Thymus (tissue), 11 donors: ENCODE results near the gene ATN1. TPM values are rescaled to one million over a fixed set of nuclear protein-coding genes. Genes with fewer than 3 reads are reported as not detected.

Experiments
- DNase-seq, 9 donors: peaks; one replicate each; pipeline ENCODE4 v3.0.0-alpha.2; 2013; ENCODE audit warnings: low spot score in 9 of 9, low read depth in 6 of 9, missing footprints in 1 of 9
- H3K27ac ChIP-seq, 2 donors: one replicate each; pipeline ENCODE4 v1.5.1; 2013; ENCODE audit warnings: control low read depth in 1 of 2, low read depth in 1 of 2, low read length in 1 of 2, mild to moderate bottlenecking in 1 of 2, moderate library complexity in 1 of 2
- H3K27me3 ChIP-seq, 2 donors: one replicate each; pipeline ENCODE4 v1.5.1; 2013; ENCODE audit warnings: low read length in 1 of 2; ENCODE audit not compliant: control insufficient read depth in 2 of 2, insufficient read depth in 1 of 2
- H3K36me3 ChIP-seq, 2 donors: one replicate each; pipeline ENCODE4 v1.5.1; 2013; ENCODE audit warnings: low read length in 1 of 2, mild to moderate bottlenecking in 1 of 2, moderate library complexity in 1 of 2; ENCODE audit not compliant: control insufficient read depth in 2 of 2, insufficient read depth in 2 of 2
- H3K4me1 ChIP-seq, 2 donors: one replicate each; pipeline ENCODE4 v1.5.1; 2013; ENCODE audit warnings: low read length in 2 of 2; ENCODE audit not compliant: control insufficient read depth in 2 of 2, insufficient read depth in 2 of 2
- H3K4me3 ChIP-seq, 2 donors: one replicate each; pipeline ENCODE4 v1.5.1; 2013; ENCODE audit warnings: low read length in 2 of 2, control low read depth in 1 of 2, mild to moderate bottlenecking in 1 of 2
- H3K9me3 ChIP-seq, 2 donors: one replicate each; pipeline ENCODE4 v1.5.1; 2013; ENCODE audit warnings: low read length in 1 of 2, mild to moderate bottlenecking in 1 of 2; ENCODE audit not compliant: control insufficient read depth in 2 of 2, insufficient read depth in 1 of 2
- whole genome bisulfite sequencing: extraction: QIAGEN DNeasy Blood & Tissue Kit; methylation state at CpG from one replicate; pipeline ENCODE4 v1.1.7; 2013; 5-methylcytosine and 5-hydroxymethylcytosine counted together
- polyA plus RNA-seq: library from polyadenylated mRNA; stranded (reverse); fragments of 200-250 nt; gene quantifications from one replicate; pipeline ENCODE4 v1.2.3, GENCODE V29; 2013
- total RNA-seq: library from RNA; stranded (reverse); fragments of 120-200 nt; gene quantifications from one replicate; pipeline ENCODE4 v1.2.4, GENCODE V29; 2013
- donor health status: healthy.

The ATN1 gene
- total and polyA plus RNA-seq, 2 donors = 1.6 to 30.3 TPM

DNA sequence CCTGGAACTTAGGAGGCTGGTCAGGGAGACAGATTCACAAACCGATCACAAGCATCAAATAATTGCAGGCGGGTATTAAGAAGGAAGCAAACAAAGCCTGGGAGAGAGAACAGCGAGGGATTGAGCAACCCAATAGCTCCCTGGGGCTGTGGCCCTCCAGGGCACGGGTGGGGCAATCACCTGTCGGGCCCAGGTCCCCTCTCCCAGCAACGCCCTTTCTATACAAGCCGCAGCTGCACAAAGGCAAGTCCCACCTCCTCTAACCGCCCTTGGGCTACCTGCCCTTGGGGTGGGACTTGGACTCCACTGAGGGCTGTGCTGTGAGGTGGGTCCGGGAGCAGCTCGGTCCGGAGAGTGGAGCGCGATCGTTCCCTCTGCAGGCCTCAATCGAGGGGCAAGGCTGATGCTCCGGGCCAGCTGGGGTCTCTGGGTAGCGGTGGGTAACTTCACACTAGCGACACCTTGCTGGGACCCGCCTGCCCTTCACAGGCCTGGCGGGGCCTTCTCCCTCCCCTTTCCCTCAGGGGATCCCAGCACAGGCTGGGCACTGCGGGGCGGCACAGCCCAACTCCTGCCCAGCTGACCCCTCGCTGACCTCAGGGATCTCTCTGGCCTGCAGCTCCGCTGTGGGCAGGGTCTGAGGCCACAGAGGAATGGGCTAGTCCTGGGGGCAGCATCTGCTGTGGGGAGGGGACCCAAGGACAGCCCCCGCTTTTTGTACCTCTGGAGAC lies 34.7 kb downstream of the ATN1 start:
- peak overlapping the region; percentile 69 to 76 for H3K27ac ChIP-seq
- peak overlapping the region in 1 of 2 donors; percentile 20 for H3K4me3 ChIP-seq
- H3K9me3 ChIP-seq = peaks cover 0 to 7% of the 10 kb centered on the region in 2 donors
- H3K27me3 ChIP-seq = no peaks in the 10 kb centered on the region
- peaks cover 59 to 81% of the 10 kb centered on the region in 2 donors for H3K36me3 ChIP-seq
- DNase-seq = no peak
- H3K4me1 ChIP-seq = peaks cover 41 to 81% of the 10 kb centered on the region in 2 donors
- WGBS = 83% methylated on average over 25 of the region's 25 CpGs

DNA sequence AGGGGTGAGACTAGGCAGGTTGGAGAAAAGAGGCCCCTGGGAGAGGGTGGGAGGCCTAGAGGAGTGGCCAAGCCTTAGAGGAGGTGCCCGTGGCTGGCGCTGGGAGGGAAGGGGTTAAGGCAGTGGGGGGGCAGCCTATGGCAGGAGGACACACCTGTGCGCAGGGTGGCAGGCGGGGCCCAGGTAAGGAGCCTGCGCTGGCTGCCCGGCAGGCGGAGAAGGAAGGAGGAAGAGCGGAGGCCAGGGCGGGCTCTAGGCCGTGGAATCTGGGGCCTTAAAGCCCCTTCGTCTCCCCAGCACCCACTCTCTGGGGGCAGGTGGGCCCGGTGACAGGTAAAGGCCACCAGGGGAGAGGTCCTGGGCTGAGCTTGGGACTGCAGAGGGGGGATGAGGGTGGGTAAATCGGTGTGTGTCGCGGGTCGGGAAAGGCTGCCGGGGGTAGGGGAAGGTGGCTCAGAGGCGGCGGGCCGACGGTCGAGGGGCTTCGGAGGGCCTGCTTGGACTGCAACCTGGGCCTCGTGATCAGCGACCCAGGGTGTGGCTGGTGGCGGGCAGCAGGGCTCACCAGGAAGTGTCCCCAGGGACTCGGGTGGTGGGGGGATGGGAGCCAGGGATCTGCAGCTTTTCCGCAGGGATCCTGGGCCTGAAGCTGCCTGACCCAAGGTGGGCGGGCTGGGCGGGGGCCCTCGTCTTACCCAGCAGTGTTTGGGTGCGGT lies 35.4 kb downstream of the ATN1 start:
- peak overlapping the region; percentile 76 to 80 for H3K27ac ChIP-seq
- DNase-seq = no peak
- H3K9me3 ChIP-seq = peaks cover 0 to 7% of the 10 kb centered on the region in 2 donors
- peak overlapping the region; percentile 31 to 41 for H3K4me3 ChIP-seq
- peaks cover 34 to 74% of the 10 kb centered on the region in 2 donors for H3K4me1 ChIP-seq
- peaks cover 59 to 81% of the 10 kb centered on the region in 2 donors for H3K36me3 ChIP-seq
- no peaks in the 10 kb centered on the region for H3K27me3 ChIP-seq
- WGBS = 95% methylated on average over 32 of the region's 32 CpGs

DNA sequence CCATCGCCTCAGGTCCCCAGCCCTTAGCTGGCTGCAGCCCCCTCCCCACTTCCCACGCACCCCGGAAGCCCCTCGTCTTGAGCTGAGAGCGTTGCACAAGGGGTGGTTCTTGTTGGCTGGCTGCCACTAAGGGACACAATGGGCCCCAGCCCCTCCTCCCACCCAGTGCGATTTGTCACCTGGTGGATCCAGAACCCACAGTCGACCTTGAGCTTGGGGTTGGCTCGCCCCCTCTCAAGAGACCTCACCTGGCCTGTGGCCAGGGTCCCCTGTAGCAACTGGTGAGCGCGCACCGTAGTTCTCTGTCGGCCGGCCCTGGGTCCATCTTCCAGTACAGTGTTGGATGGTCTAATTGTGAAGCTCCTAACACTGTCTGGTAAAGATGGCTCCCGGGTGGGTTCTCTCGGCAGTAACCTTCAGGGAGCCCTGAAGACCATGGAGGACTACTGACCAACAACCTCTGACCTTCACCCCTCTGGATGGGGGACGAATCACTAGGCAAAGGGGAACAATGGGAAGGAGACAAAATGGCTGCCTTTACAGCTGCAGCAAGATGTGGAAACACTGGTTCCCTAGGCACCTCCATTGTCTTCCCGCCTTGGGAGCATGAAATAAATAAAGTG lies 36.1 kb downstream of the ATN1 start:
- peaks cover 59 to 81% of the 10 kb centered on the region in 2 donors for H3K36me3 ChIP-seq
- peaks cover 28 to 72% of the 10 kb centered on the region in 2 donors for H3K4me1 ChIP-seq
- peak overlapping the region; percentile 15 to 38 for H3K27ac ChIP-seq
- DNase-seq = no peak
- H3K9me3 ChIP-seq = peaks cover 0 to 7% of the 10 kb centered on the region in 2 donors
- peak overlapping the region; percentile 19 to 41 for H3K4me3 ChIP-seq
- H3K27me3 ChIP-seq = no peaks in the 10 kb centered on the region
- 94% methylated on average over 17 of the region's 17 CpGs for WGBS

DNA sequence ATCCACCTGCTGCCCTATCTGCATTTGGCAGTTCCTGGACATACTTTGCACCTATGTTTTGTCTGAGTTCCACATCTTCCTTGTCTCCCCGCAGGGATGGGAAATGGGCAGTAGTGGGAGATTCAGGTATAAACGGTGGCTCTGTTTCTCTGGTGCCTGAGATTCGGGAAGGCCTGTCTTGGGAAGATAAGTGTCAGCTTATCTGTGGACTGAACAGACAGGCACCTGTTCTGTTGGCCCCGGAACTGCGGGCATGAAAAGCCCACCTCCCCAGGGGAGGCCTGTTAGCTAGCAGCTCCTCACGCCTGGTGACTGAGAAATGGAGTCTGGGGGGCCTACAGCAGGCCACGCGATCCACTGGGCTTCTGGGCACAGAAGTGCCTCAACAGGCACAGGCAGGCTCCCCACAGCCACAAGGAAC lies 36.9 kb downstream of the ATN1 start:
- no peak for DNase-seq
- H3K4me3 ChIP-seq = no peak overlapping the region
- H3K27me3 ChIP-seq = no peaks in the 10 kb centered on the region
- WGBS = 83% methylated on average over 8 of the region's 8 CpGs
- H3K4me1 ChIP-seq = peaks cover 26 to 72% of the 10 kb centered on the region in 2 donors
- peaks cover 52 to 79% of the 10 kb centered on the region in 2 donors for H3K36me3 ChIP-seq
- H3K27ac ChIP-seq = peak overlapping the region; percentile 50 to 64
- peaks cover 0 to 7% of the 10 kb centered on the region in 2 donors for H3K9me3 ChIP-seq

DNA sequence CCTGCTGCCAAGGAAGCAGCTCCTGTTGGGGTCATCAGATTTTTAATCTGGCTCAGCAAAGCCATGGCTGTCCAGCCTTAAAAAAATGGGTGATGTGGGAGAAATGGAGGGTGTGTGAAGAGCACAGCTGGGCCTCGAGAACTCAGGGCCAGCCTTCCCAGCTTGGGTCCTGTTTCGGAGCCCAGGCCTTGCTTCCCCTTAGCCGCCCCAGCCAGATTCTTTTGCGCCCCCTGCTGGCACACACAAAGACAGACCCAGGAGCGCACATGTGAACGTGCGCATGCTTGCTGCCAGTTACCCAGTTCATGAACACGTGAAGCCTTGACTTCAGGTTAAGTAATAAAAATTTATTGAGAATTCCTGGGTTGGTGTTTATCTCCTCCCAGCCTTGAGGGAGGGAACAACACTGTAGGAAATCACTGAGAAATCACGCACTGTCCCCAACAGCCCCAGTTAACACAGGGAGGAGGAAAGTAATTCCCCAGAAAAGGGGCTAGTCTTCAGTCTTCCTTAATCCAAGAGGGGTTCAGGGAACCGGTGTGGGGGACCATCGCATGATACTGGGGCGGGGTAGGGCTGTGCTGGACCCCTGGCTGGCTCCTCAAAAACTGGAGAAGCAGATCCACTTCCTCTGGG lies 37.4 kb downstream of the ATN1 start:
- Histone ChIP-seq H3K36me3 (peaks cover 47 to 76% of the 10 kb centered on the region in 2 donors), H3K4me3 (no peak overlapping the region), H3K4me1 (peaks cover 24 to 70% of the 10 kb centered on the region in 2 donors), H3K27ac (peak overlapping the region; percentile 50 to 64), H3K27me3 (no peaks in the 10 kb centered on the region), H3K9me3 (peaks cover 0 to 7% of the 10 kb centered on the region in 2 donors)
- WGBS = 35% methylated on average over 12 of the region's 12 CpGs
- peak; percentile 73 to 92 (median 83) for DNase-seq

DNA sequence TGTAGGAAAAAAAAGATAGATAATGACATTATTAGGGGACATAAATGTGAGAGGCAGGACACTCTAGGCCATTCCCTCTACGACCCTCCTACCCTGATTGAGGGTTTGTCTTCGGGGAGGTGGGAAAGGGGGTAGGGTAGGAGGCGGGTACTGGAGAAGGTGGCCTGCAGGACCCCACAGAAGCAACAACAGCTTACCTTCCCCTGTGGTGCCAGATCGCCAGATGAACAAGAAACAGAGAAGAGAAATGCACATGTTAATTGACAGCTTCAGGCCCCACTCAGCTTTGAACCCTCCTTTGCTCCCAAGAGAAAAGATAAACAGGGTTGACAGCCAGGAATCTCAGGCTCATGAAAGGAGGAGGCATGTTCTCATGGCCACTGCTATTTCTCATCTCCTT lies 38.0 kb downstream of the ATN1 start:
- H3K27me3 ChIP-seq = no peaks in the 10 kb centered on the region
- peaks cover 41 to 70% of the 10 kb centered on the region in 2 donors for H3K36me3 ChIP-seq
- no peak for DNase-seq
- H3K27ac ChIP-seq = no peak overlapping the region
- WGBS = 95% methylated on average over 4 of the region's 4 CpGs
- H3K4me1 ChIP-seq = peaks cover 22 to 65% of the 10 kb centered on the region in 2 donors
- no peak overlapping the region for H3K4me3 ChIP-seq
- peaks cover 0 to 7% of the 10 kb centered on the region in 2 donors for H3K9me3 ChIP-seq

DNA sequence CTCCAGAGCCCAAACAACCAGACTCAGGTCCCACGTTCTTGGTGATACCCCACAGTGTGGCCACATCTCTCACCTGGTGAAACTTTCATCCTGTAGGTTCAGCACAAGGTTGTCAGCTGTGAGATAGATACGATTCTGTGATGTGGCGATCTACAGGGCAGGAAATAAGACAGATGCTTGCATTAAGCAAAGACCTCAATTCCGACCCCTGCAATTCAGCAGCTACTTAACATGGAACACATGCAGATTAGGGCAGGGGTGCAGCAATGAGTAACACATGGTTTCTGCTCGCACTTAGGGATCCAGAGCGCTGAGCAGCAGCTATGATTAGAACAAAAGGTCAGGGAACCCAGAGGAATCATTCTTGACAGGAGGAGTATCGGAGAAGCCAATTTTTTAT lies 38.6 kb downstream of the ATN1 start:
- no peak for DNase-seq
- Histone ChIP-seq H3K4me1 (peaks cover 18 to 59% of the 10 kb centered on the region in 2 donors), H3K36me3 (peaks cover 34 to 64% of the 10 kb centered on the region in 2 donors), H3K4me3 (no peak overlapping the region), H3K27me3 (no peaks in the 10 kb centered on the region), H3K27ac (no peak overlapping the region), H3K9me3 (peaks cover 0 to 7% of the 10 kb centered on the region in 2 donors)
- WGBS = 82% methylated on average over 7 of the region's 7 CpGs

DNA sequence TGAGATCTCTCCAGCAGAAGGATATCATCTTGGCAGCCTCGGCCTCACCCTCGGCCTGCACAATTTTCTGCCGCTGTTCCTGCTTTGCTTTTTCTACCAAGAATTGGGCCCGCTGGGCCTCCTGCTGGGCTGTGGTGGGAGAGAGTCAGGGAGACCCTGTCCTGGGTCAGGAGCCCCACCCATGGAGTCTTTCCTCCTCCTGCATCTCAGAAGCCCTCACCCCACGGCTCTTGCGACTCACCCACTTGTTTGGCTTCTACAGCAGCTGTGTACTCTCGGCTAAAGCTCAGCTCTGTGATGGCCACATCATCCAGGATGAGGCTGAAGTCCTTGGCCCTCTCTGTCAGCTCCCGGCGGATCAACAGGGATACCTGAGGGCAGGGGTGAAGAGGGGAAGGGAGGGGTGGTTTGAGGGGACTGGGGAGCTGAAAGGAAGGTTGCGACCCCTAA lies 39.9 kb downstream of the ATN1 start:
- Histone ChIP-seq H3K9me3 (peaks cover 0 to 3% of the 10 kb centered on the region in 2 donors), H3K36me3 (peaks cover 32 to 53% of the 10 kb centered on the region in 2 donors), H3K4me1 (peaks cover 11 to 51% of the 10 kb centered on the region in 2 donors), H3K27ac (no peak overlapping the region), H3K4me3 (no peak overlapping the region), H3K27me3 (no peaks in the 10 kb centered on the region)
- WGBS = 98% methylated on average over 10 of the region's 10 CpGs
- DNase-seq = no peak
